Stimulated activated CD8-positive, alpha-beta memory T cell treated with anti-CD3 and anti-CD28 coated beads, Interleukin-15, amount 100 ng/mL, for 1 hour (primary cell): ENCODE data around the gene CARD11.

Experiments
- DNase-seq: peaks from one replicate; pipeline ENCODE4 v3.0.0-alpha.2; 2020; ENCODE audit warnings: low read depth

CARD11 gene

GRCh38 chr7:2905500-2905899 lies 138.2 kb downstream of the CARD11 start:
- DNase-seq: no peak

- no peak for DNase-seq
Observed at GRCh38 chr7:2905027-2905426, 138.6 kb downstream of the CARD11 start.

- DNase-seq: no peak
Observed at GRCh38 chr7:2904202-2904601, 139.5 kb downstream of the CARD11 start.

- no peak for DNase-seq
Observed at GRCh38 chr7:2903682-2904162, 139.9 kb downstream of the CARD11 start.

- no peak for DNase-seq
Observed at GRCh38 chr7:2897023-2897422, 146.6 kb downstream of the CARD11 start.

GRCh38 chr7:2896131-2896530 lies 147.5 kb downstream of the CARD11 start:
- DNase-seq: no peak

- no peak for DNase-seq
Observed at GRCh38 chr7:2894118-2894940, 149.3 kb downstream of the CARD11 start.

GRCh38 chr7:2893411-2893861 lies 150.2 kb downstream of the CARD11 start:
- no peak for DNase-seq

- no peak for DNase-seq
Observed at GRCh38 chr7:2892549-2892948, 151.1 kb downstream of the CARD11 start.

GRCh38 chr7:2887816-2888215 lies 155.9 kb downstream of the CARD11 start:
- DNase-seq: no peak

GRCh38 chr7:2886900-2887299 lies 156.8 kb downstream of the CARD11 start:
- no peak for DNase-seq

- no peak for DNase-seq
Observed at GRCh38 chr7:2886391-2886790, 157.3 kb downstream of the CARD11 start.

GRCh38 chr7:2884161-2884560 lies 159.5 kb downstream of the CARD11 start:
- no peak for DNase-seq

- DNase-seq: no peak
Observed at GRCh38 chr7:2883101-2883500, 160.6 kb downstream of the CARD11 start.

- DNase-seq: no peak
Observed at GRCh38 chr7:2882111-2882510, 161.6 kb downstream of the CARD11 start.

GRCh38 chr7:2880874-2881533 lies 162.7 kb downstream of the CARD11 start:
- DNase-seq: no peak

- no peak for DNase-seq
Observed at GRCh38 chr7:2880051-2880450, 163.6 kb downstream of the CARD11 start.

- DNase-seq: no peak
Observed at GRCh38 chr7:2879354-2879753, 164.3 kb downstream of the CARD11 start.

GRCh38 chr7:2878306-2878705 lies 165.4 kb downstream of the CARD11 start:
- no peak for DNase-seq

- DNase-seq: no peak
Observed at GRCh38 chr7:2876031-2876731, 167.5 kb downstream of the CARD11 start.

GRCh38 chr7:2873686-2874551 lies 169.7 kb downstream of the CARD11 start:
- DNase-seq: no peak

GRCh38 chr7:2873146-2873545 lies 170.5 kb downstream of the CARD11 start:
- DNase-seq: no peak
